CD4-positive, alpha-beta memory T cell (primary cell): ENCODE data around the gene DAPK1. TPM values are rescaled to one million over a fixed set of nuclear protein-coding genes. Genes with fewer than 3 reads are reported as not detected.

Source experiments
- CTCF ChIA-PET: fragments of 350-600 bp; sonication (Branson Sonifier 250); formaldehyde crosslinking; loops from one replicate; lab custom pipeline; 2021; ENCODE audit warnings: inconsistent platforms; ENCODE audit not compliant: partially characterized antibody; lab: Charles Lee
- POLR2A ChIA-PET: fragments of 350-600 bp; sonication (Branson Sonifier 250); formaldehyde crosslinking; loops from one replicate; lab custom pipeline; 2021; ENCODE audit not compliant: partially characterized antibody; lab: Charles Lee
- DNase-seq, 5 donors: peaks; one replicate each; pipeline versions ENCODE4 v3.0.0 to v3.0.0-alpha.2; 2020 to 2022; ENCODE audit warnings: mixed read lengths in 1 of 5
- H3K27ac ChIP-seq: one replicate; pipeline ENCODE4 v1.7.0; 2013; ENCODE audit warnings: low read depth, low read length
- H3K27me3 ChIP-seq: 2 replicates; pipeline ENCODE4 v1.7.0; 2013; ENCODE audit warnings: mild to moderate bottlenecking, low read length, moderate library complexity; ENCODE audit not compliant: insufficient read depth
- H3K36me3 ChIP-seq: 2 replicates; pipeline ENCODE4 v1.7.0; 2013; ENCODE audit warnings: mild to moderate bottlenecking, low read length, moderate library complexity; ENCODE audit not compliant: insufficient read depth
- H3K4me1 ChIP-seq: 2 replicates; pipeline ENCODE4 v1.7.0; 2013; ENCODE audit warnings: mild to moderate bottlenecking, low read length, moderate library complexity; ENCODE audit not compliant: insufficient read depth
- H3K4me3 ChIP-seq, 2 donors: one replicate each; pipeline ENCODE4 v1.7.0; 2013; ENCODE audit warnings: low read length in 2 of 2, mild to moderate bottlenecking in 1 of 2
- H3K9me3 ChIP-seq, 2 donors: one replicate each; pipeline ENCODE4 v1.7.0; 2013; ENCODE audit warnings: low read length in 2 of 2, control low read depth in 1 of 2; ENCODE audit not compliant: control insufficient read depth in 1 of 2
- H3K27ac Mint-ChIP-seq, 7 donors: one replicate each; pipeline ENCODE4 v1.8.0; 2020 to 2021; ENCODE audit warnings: mixed read lengths in 7 of 7, mild to moderate bottlenecking in 6 of 7, inconsistent platforms in 3 of 7, moderate library complexity in 3 of 7
- H3K27me3 Mint-ChIP-seq, 2 donors: one replicate each; pipeline ENCODE4 v1.8.0; 2020 to 2021; ENCODE audit warnings: mixed read lengths in 2 of 2
- H3K36me3 Mint-ChIP-seq, 2 donors: one replicate each; pipeline ENCODE4 v1.8.0; 2020 to 2021; ENCODE audit warnings: mixed read lengths in 2 of 2, inconsistent platforms in 1 of 2, mild to moderate bottlenecking in 1 of 2
- H3K4me1 Mint-ChIP-seq, 4 donors: one replicate each; pipeline ENCODE4 v1.8.0; 2020 to 2021; ENCODE audit warnings: mixed read lengths in 4 of 4, mild to moderate bottlenecking in 1 of 4
- H3K4me3 Mint-ChIP-seq, 8 donors: one replicate each; pipeline ENCODE4 v1.8.0; 2020 to 2021; ENCODE audit warnings: mixed read lengths in 8 of 8, mild to moderate bottlenecking in 7 of 8, moderate library complexity in 6 of 8, inconsistent platforms in 3 of 8
- H3K9me3 Mint-ChIP-seq, 8 donors: one replicate each; pipeline ENCODE4 v1.8.0; 2020 to 2021; ENCODE audit warnings: mixed read lengths in 8 of 8, mild to moderate bottlenecking in 5 of 8, inconsistent platforms in 3 of 8, moderate library complexity in 1 of 8
- intact Hi-C: fragments of 100-400 bp; cut with micrococcal nuclease; formaldehyde crosslinking; loops from one replicate; pipeline ENCODE4 v1.15.1; 2023
- polyA plus RNA-seq, 2 donors: library from polyadenylated mRNA; unstranded; fragments of 300-500 nt; fragmentation: Illumina TruSeq; gene quantifications; one replicate each; pipeline ENCODE4 v1.2.3, GENCODE V29; 2021
- total RNA-seq, 2 experiments: library from RNA; stranded (reverse); gene quantifications; one replicate each; pipeline ENCODE4 v1.2.3, GENCODE V29; 2021

DAPK1 gene
- total and polyA plus RNA-seq, 4 experiments from 2014 or later: 1.7 to 2.2 TPM; not detected in 2

GRCh38 chr9:87717456-87717855 is 219.8 kb downstream of the DAPK1 start:
- intact Hi-C loops: no loop called here

GRCh38 chr9:87718231-87718630 is 220.6 kb downstream of the DAPK1 start:
- Mint-ChIP-seq H3K27me3 (no peaks in the 10 kb centered on the region), H3K36me3 (no peaks in the 10 kb centered on the region), H3K4me1 (peaks cover 3 to 9% (median 7%) of the 10 kb centered on the region in 4 donors), H3K27ac (no peak overlapping the region), H3K4me3 (no peak overlapping the region), H3K9me3 (no peaks in the 10 kb centered on the region)
- ChIA-PET POLR2A (no interaction called here), CTCF (no interaction called here)
- intact Hi-C loops: no loop called here
- no peak overlapping the region for H3K4me3 ChIP-seq
- H3K27ac ChIP-seq: no peak overlapping the region
- H3K9me3 ChIP-seq: no peaks in the 10 kb centered on the region
- H3K36me3 ChIP-seq: no peaks in the 10 kb centered on the region
- H3K27me3 ChIP-seq: no peaks in the 10 kb centered on the region
- H3K4me1 ChIP-seq: peaks cover 7% of the 10 kb centered on the region
- DNase-seq: no peak

More at GRCh38 chr9:87717456-87717855, 219.8 kb downstream of the DAPK1 start:
- Histone ChIP-seq H3K27ac (no peak overlapping the region), H3K4me1 (peaks cover 14% of the 10 kb centered on the region), H3K4me3 (no peak overlapping the region), H3K9me3 (no peaks in the 10 kb centered on the region), H3K27me3 (no peaks in the 10 kb centered on the region), H3K36me3 (no peaks in the 10 kb centered on the region)
- Mint-ChIP-seq H3K27ac (no peak overlapping the region), H3K4me3 (no peak overlapping the region), H3K27me3 (no peaks in the 10 kb centered on the region), H3K36me3 (no peaks in the 10 kb centered on the region), H3K9me3 (no peaks in the 10 kb centered on the region), H3K4me1 (peaks cover 10 to 16% (median 12%) of the 10 kb centered on the region in 4 donors)
- POLR2A ChIA-PET: no interaction called here
- DNase-seq: no peak
- CTCF ChIA-PET: interaction anchor here (0.7 kb wide), 1 partner anchor 33 kb away, joined by 3 read pairs; no protein-coding TSS in a partner anchor

- H3K27me3 Mint-ChIP-seq: no peaks in the 10 kb centered on the region
- intact Hi-C loops: no loop called here
- H3K4me1 ChIP-seq: peaks cover under 1% of the 10 kb centered on the region
- no peaks in the 10 kb centered on the region for H3K36me3 ChIP-seq
- H3K4me3 Mint-ChIP-seq: no peak overlapping the region
- no peaks in the 10 kb centered on the region for H3K27me3 ChIP-seq
- ChIA-PET POLR2A (no interaction called here), CTCF (no interaction called here)
- DNase-seq: no peak
- H3K9me3 Mint-ChIP-seq: no peaks in the 10 kb centered on the region
- H3K27ac Mint-ChIP-seq: no peak overlapping the region
- no peak overlapping the region for H3K4me3 ChIP-seq
- H3K36me3 Mint-ChIP-seq: no peaks in the 10 kb centered on the region
- no peak overlapping the region for H3K27ac ChIP-seq
- no peaks in the 10 kb centered on the region for H3K9me3 ChIP-seq
- H3K4me1 Mint-ChIP-seq: peaks cover 0 to 4% (median 2%) of the 10 kb centered on the region in 4 donors
Measured at GRCh38 chr9:87718852-87719612, 221.4 kb downstream of the DAPK1 start.

- H3K9me3 ChIP-seq: no peaks in the 10 kb centered on the region
- no peak overlapping the region for H3K4me3 Mint-ChIP-seq
- POLR2A ChIA-PET: no interaction called here
- no peaks in the 10 kb centered on the region for H3K9me3 Mint-ChIP-seq
- CTCF ChIA-PET: no interaction called here
- intact Hi-C loops: loop anchor here (10.0 kb wide), 1 partner anchor 255 kb away; the partner anchor contains the start of gene CDK20
- no peaks in the 10 kb centered on the region for H3K36me3 ChIP-seq
- H3K27me3 Mint-ChIP-seq: no peaks in the 10 kb centered on the region
- H3K27ac Mint-ChIP-seq: no peak overlapping the region
- no peak overlapping the region for H3K4me3 ChIP-seq
- peaks cover under 1% of the 10 kb centered on the region for H3K4me1 ChIP-seq
- no peak overlapping the region for H3K27ac ChIP-seq
- H3K36me3 Mint-ChIP-seq: no peaks in the 10 kb centered on the region
- peaks cover 0 to 4% (median under 1%) of the 10 kb centered on the region in 4 donors for H3K4me1 Mint-ChIP-seq
- no peak for DNase-seq
- no peaks in the 10 kb centered on the region for H3K27me3 ChIP-seq
Measured at GRCh38 chr9:87720173-87720572, 222.5 kb downstream of the DAPK1 start.

GRCh38 chr9:87722393-87723088 is 224.9 kb downstream of the DAPK1 start:
- H3K36me3 Mint-ChIP-seq: peaks cover 0 to 4% of the 10 kb centered on the region in 2 donors
- no peaks in the 10 kb centered on the region for H3K9me3 Mint-ChIP-seq
- H3K9me3 ChIP-seq: no peaks in the 10 kb centered on the region
- ChIA-PET CTCF (interaction anchor here (1.0 to 1.3 kb wide), 2 partner anchors 11 to 13 kb away, joined by 3 read pairs; no protein-coding TSS in a partner anchor), POLR2A (no interaction called here)
- peaks cover 13% of the 10 kb centered on the region for H3K4me1 ChIP-seq
- no peak overlapping the region for H3K4me3 Mint-ChIP-seq
- H3K27ac ChIP-seq: no peak overlapping the region
- H3K4me3 ChIP-seq: no peak overlapping the region
- intact Hi-C loops: loop anchor here (10.0 kb wide), 1 partner anchor 252 kb away; the partner anchor contains the start of gene CDK20
- no peak for DNase-seq
- H3K36me3 ChIP-seq: no peaks in the 10 kb centered on the region
- H3K27me3 Mint-ChIP-seq: no peaks in the 10 kb centered on the region
- peak overlapping the region in 1 of 7 donors; percentile 62 for H3K27ac Mint-ChIP-seq
- no peaks in the 10 kb centered on the region for H3K27me3 ChIP-seq
- H3K4me1 Mint-ChIP-seq: peaks cover 1 to 15% (median 11%) of the 10 kb centered on the region in 4 donors

GRCh38 chr9:87725356-87725899 is 227.8 kb downstream of the DAPK1 start:
- no peaks in the 10 kb centered on the region for H3K36me3 ChIP-seq
- peak overlapping the region; percentile 36 to 51 for H3K4me3 ChIP-seq
- no peak for DNase-seq
- no peak overlapping the region for H3K27ac ChIP-seq
- CTCF ChIA-PET: interaction anchor here (1.1 to 1.7 kb wide), 3 partner anchors 16 to 41 kb away, joined by 3 to 6 read pairs (median 5); no protein-coding TSS in a partner anchor
- H3K9me3 ChIP-seq: no peaks in the 10 kb centered on the region
- peaks cover 20% of the 10 kb centered on the region for H3K4me1 ChIP-seq
- Mint-ChIP-seq H3K4me1 (peaks cover 6 to 28% (median 23%) of the 10 kb centered on the region in 4 donors), H3K9me3 (no peaks in the 10 kb centered on the region), H3K27me3 (no peaks in the 10 kb centered on the region), H3K27ac (peak overlapping the region; percentile 71 to 90 (median 79)), H3K36me3 (peaks cover 0 to 8% of the 10 kb centered on the region in 2 donors), H3K4me3 (peak overlapping the region; percentile 87 to 95 (median 89))
- no peaks in the 10 kb centered on the region for H3K27me3 ChIP-seq
- POLR2A ChIA-PET: interaction anchor here (1.4 to 2.6 kb wide), 2 partner anchors 16 to 249 kb away, joined by 7 to 20 read pairs; partner anchors contain the start of gene CDK20
- intact Hi-C loops: loop anchor here (2.0 to 10.0 kb wide), 3 partner anchors 17 to 249 kb away; partner anchors contain the start of gene CDK20
